Measurements from ENCODE around the gene SH2D3A. TPM values are rescaled to one million over a fixed set of nuclear protein-coding genes. Genes with fewer than 3 reads are reported as not detected.
"Not testable (repeated sequence)": the region's sequence is repeated elsewhere in the genome, so short reads cannot be mapped to it uniquely, and the experiment has no call there.

SH2D3A gene
- total RNA-seq, 1 donor from 2014 or later: 4.8 TPM

DNA sequence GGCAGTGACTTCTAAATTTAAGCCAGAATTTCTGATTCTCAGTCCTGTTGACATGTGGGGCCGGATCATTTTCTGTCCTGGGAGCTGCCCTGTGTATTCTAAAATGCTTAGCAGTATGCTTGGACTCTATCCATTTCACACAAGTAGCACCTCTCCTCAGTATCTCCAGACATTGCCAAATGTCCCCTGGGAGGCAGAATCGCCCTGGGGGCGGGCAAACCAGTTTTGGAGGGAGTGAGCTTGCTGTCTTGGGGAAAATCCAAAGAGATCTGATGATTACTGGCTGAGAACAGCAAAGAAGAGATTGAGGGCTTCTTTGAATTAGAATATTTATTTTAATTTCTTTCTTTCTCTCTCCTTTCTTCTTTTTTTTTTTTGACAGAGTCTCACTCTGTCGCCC, 21.7 kb upstream of the SH2D3A start:
- DNase-seq: no peak

DNA sequence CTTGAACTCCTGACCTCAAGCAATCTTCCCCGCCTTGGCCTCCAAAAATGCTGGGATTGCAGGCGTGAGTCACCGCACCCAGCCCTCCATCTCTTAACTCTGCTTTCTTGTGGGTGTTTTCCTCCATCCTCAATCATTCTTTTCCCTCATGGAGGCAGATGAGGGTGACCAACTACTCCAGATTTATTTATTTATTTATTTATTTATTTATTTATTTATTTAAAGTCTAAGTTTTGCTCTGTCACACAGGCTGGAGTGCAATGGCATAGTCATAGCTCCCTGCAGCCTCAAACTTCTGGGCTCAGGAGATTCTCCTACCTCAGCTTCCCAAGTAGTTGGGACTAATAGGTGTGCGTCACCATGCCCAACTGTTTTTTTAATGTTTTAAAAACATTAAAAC, 20.2 kb upstream of the SH2D3A start:
- DNase-seq: no peak

DNA sequence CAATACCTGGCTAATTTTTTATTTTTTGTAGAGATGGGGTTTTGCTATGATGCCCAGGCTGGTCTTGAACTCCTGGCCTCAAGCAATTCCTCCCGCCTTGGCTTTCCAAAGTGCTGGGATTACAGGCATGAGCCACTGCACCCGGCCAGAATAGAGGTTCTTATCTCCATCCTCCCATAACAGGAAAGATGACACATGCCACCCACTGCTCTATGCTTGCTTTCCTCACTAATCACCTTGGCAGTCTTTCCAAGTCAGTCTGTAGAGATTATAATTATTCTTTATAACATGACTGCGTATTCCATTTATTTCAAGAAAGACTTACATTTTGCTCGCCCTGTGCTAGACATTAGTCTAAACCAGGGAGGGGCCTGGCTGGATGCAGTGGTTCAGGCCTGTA, 12.0 kb upstream of the SH2D3A start:
- DNase-seq: no peak

DNA sequence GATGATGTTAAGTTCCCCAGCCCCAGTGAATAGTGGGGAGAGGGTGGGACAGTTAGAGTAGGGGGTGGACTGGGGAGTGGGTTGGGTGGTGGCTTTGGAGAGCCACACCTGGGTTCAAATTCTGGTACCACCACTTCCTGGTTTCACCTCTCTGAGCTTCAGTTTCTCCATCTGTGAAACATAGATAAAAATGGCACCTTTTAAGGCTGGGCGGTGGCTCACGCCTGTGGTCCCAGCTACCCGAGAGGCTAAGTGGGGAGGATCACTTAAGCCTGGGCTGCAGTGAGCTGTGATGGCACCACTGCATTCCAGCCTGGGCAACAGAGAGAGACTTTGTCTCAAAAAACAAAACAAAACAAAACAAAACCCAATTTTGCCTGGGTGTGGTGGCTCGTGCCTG, 11.2 kb upstream of the SH2D3A start:
- no peak for DNase-seq

DNA sequence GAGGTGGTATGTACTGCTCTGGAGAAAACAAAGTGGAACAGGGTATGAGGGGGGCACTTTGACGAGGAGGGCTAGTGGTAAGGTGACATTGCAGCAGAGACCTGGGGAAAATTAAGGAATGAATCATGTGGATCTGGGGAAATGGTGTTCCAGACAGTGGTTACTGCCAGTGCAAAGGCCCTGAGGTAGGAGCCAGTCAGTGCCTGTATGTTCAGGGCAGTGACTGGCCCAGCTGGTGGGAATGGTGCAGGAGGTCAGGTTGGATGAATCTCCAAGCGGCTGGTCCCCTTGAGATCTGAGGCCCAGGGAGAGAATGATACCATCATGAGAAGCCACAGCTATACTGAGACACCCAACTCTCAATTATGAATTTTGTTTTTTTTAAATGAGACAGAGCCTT, 10.2 kb upstream of the SH2D3A start:
- DNase-seq: no peak

DNA sequence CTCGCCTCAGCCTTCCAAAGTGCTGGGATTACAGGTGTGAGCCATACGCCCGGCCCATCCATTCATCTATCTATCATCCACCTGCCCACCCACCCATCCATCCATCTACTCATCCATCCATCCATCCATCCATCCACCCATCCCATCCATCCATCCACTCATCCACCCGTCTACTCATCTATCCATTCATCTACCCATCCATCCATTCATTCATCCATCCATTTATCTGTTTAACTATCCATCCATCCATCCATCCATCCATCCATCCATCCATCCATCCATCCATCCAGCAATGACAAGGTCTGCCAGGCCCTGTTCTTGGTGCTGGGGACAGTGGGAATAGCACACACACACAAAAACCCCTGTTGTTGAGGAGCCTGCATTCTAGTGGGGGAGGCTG, 9.8 kb upstream of the SH2D3A start:
- no peak for DNase-seq

DNA sequence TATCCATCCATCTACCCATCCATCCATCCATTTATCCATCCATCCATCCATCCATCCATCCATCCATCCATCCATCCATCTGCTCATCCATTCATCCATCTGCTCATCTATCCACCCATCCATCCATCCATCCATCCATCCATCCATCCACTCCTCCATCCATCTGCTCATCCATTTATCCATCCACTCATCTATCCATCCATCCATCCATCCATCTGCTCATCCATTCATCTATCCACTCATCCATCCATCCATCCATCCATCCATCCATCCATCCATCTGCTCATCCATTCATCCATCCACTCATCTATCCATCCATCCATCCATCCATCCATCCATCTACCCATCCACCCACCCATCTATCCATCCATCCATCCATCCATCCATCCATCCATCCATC, 8.8 kb upstream of the SH2D3A start:
- DNase-seq: not testable (repeated sequence)

DNA sequence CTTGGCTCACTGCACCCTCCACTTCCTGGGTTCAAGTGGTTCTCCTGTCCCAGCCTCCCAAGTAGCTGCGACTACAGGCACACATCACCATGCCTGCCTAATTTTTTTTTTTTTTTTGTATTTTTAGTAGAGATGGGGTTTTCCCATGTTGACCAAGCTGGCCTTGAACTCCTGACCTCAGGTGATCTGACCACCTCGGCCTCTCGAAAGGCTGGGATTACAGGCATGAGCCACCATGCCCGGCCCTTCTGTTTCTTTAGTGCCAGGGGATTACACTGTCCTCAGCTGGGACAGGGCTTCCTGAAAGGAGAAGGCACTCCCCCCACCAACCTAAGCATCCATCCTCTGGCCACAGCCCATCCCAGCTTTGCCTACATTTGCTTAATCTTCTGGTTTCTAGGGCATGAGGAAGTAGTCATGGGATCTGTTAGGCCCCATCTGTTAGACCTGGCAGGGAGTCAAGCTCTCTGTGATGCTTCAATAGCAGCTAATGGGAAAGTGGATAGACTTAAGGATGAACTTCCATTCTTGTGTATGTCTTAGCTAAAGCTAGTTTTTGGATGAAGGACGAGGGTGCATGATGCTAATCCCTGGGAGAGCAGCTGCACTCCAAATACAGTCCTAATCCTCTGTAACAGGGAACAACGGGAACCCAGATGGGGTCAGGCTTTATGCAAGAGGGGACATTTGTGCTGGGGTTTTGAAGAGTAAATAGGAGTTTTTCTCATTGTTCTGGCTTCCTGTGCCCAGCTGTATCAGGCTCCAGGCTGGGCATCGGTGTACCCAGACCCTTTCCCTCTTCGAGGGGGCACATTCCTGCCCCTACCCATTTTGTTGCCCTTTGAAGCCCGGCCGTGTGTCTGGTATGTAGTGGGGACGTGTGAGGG, 7.8 kb upstream of the SH2D3A start:
- DNase-seq: no peak

DNA sequence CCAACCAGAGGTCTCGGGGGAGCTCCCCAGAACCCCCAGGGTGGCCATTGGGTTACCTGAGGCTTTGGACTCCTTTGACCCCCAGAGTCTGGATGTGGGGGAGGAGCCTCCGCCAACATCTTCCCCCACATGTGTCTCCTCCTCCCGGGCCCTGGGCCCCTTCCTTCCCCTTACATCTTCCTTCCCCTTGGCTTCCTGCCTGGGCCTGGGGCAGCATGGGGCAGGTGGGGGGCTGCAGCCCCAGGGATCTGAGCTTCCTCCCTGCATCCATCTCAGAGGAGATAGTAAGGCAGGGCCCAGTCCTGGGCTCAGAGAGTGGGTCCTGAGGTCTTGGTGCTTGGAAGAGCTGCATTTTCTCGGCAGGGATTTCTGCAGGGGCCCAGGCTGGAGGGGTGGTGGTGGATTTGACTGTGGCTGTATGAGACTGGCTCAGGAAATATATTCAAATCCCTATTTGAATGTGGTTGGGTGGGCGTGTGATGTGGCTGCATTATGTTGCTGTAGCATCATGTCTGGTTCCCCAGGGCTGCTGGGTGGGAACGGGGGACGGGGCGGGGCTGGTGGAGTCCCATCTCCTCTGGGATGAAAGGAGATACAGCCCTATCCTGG, 6.2 kb upstream of the SH2D3A start:
- DNase-seq: no peak

DNA sequence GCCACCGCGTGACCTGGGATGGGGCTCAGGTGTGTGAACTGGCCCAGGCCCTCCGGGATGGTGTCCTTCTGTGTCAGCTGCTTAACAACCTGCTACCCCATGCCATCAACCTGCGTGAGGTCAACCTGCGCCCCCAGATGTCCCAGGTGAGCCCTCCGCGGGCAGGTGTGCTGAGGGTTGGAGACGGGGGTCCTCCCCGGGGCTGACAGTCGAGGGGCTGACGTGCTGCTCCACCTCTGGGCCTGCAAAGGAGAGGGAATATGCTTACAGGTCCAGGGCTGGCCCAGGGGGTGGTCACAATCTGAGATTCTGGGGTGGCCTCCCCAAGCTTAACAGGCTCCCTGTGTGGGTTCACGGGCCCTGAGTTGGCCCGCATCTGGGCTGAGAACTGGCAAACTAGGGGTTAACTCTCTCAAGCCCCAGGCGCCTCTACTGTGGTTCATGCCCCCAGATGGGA, 5.7 kb upstream of the SH2D3A start:
- no peak for DNase-seq

DNA sequence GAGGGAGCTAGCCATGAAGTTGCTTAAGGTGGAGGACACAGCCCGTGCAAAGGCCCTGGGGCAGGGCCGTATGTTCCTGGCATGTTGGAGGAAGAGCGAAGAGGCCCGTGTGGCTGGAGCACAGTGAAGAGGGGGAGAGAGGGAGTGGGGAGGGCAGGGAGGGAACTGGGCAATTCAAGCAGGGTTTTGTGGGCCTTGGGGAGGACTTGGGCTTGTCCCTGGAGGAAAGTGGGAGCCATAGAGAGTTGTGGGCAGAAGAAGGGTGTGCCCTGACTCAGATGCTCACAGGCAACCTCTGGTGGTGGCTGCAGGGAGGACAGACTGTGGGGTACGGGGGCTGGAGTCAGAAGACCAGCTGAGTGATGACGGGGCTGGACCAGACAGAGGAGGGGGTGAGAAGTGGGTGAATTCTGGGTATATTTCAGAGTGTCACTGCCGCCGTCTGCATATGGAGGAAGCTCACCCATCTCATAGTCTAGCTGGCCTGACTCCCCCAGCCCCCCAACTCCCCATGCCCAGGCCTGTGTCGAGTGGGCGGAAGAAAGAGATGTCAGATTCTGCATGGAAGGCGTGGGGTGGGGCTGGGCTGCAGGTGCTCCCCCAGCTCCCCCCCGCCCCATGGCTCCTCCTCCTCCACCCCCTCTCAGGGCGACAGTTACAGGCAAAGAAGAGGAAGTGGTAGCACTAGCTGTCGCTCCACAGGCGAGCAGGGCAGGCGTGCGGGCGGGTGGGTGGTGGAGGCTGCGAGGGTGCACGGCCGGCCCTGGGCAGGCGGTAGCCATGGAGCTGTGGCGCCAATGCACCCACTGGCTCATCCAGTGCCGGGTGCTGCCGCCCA, 5.0 kb upstream of the SH2D3A start, which contains the start of gene VAV1:
VAV1 (plus strand) TSS at position 681 of the 838 bp plus-strand sequence; CDS start at position 781, 100 bp downstream.
- no peak for DNase-seq

DNA sequence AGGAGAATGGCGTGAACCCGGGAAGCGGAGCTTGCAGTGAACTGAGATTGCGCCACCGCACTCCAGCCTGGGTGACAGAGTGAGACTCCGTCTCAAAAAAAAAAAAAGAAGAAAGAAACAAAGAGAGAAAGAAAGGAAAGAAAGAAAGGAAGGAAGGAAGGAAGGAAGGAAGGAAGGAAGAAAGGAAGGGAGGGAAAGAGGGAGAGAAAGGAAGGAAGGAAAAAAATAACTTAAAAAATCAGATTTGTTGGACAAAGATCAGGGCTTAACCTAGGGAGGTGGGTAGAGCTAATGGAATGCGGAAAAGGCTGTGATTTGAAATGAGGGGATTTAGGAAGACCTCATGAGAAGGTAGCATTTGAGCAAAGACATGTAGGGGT, 4.4 kb upstream of the SH2D3A start:
- DNase-seq: not testable (repeated sequence)

DNA sequence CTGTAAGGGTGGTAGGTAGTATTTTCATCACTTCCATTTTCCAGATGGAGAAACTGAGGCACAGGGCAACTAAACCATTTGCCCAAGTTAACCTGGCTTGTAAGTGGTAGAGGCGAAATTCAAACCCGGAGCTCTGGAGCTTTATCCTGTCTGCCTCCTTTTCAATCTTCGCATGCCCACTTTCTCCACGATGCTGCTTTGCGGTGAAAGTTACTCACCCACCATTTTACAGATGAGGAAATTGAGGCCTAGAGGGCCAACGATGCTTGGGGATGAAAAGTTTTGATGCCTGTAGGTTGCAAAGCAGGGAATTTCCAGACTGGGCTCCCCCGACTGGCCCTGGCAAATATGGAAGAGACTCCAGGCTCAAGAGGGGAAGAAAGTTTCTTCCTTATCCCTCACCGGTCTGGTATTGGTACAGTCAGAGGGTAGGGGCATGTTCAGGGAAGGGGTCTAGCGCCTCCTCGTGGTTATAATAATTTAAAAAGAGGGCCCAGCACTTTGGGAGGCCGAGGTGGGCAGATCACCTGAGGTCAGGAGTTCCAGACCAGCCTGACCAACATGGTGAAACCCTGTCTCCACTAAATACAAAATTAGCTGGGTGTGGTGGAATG, 1.9 kb upstream of the SH2D3A start:
- no peak for DNase-seq

DNA sequence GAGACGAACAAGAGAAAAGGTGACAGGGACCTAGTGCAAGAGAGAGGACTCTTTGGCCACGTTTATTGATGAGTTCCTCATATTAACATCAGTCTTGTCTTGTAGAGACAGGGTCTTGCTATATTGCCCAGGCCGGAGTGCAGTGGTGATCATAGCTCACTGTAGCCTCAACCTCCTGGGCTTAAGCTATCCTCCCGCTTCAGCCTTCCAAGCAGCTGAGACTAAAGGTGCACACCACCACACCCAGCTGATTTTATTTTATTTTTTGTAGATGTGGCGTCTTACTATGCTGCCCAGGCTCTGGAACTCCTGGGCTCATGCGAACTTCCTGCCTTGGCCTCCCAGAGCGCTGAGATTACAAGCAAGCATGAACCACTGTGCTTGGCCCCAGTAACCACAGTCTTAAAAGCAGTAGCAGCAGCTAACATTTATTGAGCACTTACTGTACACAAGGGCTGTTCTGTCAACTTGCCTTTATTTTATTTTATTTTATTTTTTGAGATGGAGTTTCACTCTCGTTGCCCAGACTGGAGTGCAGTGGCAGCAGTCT, 1.1 kb upstream of the SH2D3A start:
- no peak for DNase-seq

DNA sequence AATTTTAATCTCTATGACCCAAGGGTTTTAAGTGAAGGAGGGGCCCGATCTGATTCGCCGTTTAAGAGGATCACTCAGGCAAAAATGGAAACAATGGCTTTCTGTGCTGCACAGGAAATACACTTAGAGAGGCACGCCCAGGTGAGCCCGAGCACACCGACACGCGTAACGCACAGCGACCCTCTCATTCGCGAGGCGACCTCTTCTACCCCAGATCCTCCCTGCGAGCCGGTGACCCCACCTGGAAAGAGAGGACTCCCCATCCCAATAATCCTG, 216 bp downstream of the SH2D3A start:
- DNase-seq: no peak

DNA sequence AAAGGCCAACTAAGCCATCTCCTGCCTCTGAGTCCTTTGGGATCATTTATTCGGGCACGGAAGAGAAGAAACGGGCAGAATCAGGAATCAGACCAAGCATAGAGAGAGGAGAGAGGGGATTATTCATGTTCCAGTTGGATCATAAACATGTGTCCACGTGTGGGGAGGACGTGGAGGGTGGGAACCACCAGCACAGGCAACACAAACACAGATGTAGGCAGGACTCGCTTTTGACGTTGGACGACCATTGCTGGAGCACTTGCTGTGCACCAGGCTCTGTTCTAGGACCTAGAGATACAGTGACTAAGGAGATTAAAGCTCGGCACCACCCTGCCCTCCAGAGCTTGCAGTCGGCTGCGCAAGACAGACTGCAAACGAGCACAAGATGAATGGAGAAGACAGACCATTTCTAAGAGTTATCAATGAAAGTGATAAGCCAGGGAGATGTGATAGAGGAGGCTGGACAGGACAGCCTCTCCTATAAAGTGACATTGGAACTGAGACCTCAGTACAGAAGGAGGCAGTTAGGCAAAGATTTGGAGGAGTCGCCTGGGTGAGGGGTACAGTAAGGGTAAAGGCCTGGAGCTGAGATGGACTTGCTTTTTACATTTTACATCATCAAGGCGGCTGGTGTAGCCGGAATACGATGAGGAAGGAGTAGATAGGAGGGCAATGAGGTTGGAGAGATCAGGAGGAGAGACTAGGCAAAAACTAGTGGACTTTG, 716 bp downstream of the SH2D3A start:
- DNase-seq: no peak

DNA sequence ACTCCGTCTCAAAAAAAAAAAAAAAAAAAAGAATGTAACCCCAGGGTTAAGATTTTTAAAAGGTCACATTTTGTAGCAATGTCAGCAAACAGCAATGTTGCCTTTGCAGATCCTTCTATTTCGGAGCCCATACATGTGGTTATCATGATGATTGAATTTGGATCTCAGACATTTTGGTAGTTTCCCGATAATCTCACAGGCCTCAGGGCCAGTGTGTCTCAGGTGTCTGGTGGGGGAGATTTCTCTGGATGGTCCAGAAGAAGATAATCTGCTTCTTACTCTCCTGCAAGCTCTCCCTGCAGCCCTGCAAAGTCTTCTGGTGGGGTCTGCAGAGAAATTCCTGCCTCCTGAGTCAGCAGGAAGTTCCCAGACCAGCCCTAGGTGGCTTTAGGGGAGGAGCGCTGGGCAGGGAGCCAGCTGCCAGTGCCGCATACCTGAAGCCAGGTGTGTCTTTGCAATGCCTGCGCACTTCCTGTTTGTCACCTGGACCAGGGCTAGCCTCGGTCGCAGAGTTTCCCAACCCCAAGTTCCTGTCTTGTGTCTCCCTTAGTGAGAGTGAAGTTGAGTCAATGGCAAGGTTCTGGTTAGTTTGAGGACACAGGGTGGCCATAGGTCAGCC, 1.4 kb downstream of the SH2D3A start:
- peak; percentile 68 for DNase-seq

DNA sequence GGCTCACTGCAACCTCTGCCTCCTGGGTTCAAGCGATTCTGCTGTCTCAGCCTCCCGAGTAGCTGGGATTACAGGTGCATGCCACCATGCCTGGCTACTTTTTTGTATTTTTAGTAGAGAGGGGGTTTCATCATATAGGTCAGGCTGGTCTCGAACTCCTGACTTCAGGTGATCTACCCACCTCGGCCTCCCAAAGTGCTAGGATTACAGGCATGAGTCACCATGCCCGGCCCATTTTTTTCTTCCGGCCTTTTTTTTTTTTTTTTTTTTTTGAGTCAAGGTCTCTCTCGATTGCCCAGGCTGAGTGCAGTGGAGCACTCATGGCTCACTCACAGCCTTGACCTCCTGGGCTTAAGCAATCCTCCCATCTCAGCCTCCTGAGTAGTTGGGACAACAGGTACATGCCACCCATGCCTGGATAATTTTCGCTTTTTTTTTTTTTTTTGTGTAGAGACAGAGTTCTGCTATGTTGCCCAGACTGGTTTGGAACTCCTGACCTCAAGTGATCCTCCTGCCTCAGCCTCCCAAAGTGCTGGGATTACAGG, 4.9 kb downstream of the SH2D3A start:
- not testable (repeated sequence) for DNase-seq

DNA sequence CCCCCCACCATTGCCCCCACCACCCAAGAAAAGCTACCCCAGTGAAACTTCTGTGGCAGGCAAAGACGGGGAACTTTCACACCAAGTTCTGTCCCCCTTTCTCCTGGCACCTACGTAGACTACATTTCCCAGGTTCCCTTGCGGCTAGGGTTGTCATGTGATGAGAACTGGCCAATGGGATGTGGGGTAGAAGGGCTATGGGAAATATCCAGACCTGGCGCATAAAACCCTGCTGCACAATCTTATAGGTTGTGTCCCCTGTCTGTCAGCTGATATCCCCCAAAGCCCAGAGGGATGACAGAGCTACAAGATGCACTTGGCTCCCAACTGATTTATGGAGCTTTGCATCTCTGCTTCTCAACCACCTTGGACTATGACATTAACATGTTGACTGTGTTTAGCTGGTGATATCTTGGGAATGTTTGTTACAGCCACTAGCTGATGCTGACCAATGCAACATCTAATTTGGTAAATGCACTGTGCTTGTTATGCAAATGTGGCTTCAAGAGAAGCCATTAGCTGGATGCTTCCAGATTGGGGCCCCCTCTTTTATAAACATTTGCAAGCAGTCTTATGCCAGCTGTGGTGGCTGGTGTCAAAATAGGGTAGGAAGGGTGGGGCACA, 6.1 kb downstream of the SH2D3A start:
- DNase-seq: no peak

DNA sequence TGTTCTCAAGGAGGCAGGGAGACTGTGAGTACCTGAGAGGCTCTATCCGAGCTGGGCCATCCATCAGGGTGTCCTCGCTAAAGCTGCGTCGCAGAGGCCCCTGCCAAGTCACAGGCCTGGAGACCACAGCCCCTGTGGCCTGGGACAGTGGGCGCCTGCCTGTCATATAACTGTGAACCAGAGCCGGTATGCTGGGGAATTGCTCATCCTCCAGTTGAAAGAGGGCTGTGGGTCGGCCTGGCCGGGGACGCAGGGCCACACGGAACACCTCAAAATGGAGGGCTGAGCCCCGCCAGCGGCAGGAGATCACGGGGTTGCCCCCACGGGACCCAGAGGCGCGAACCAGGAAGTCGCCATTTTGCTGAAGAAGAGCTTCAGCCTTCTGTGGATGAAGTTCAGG, 6.6 kb downstream of the SH2D3A start:
- DNase-seq: no peak

Data from tongue (tissue), 2 donors.